Keratinocyte (primary cell): Measurements from ENCODE around the gene C1orf35. TPM values are rescaled to one million over a fixed set of nuclear protein-coding genes. Genes with fewer than 3 reads are reported as not detected.

Experiments
- DNase-seq: peaks from one replicate; pipeline ENCODE4 v3.0.0-alpha.2; 2011; ENCODE audit warnings: low read depth, missing footprints, low spot score
- FAIRE-seq: peaks from 2 replicates; lab custom pipeline; 2011; peaks lifted over from hg19 to GRCh38; lab: Jason Lieb, UNC
- H2AFZ ChIP-seq: 2 replicates; pipeline ENCODE4 v1.6.0; 2012; ENCODE audit warnings: low read length, control low read depth, inconsistent platforms; ENCODE audit not compliant: control insufficient read depth
- H3K27ac ChIP-seq: 2 replicates; pipeline ENCODE4 v1.5.1; 2011; ENCODE audit warnings: low read length; ENCODE audit not compliant: control insufficient read depth, insufficient read depth
- H3K27me3 ChIP-seq: 3 replicates; pipeline ENCODE4 v1.6.0; 2011; ENCODE audit warnings: low read length; ENCODE audit not compliant: control insufficient read depth, insufficient read depth; ENCODE audit errors: extremely low read depth
- H3K36me3 ChIP-seq, 2 experiments: 2 replicates in 1 of 2; 3 replicates in 1 of 2; pipeline ENCODE4 v1.5.1; 2011; ENCODE audit warnings: low read length in 2 of 2, mild to moderate bottlenecking in 1 of 2; ENCODE audit not compliant: control insufficient read depth in 2 of 2, insufficient read depth in 2 of 2; ENCODE audit errors: extremely low read depth in 1 of 2
- H3K4me1 ChIP-seq: 3 replicates; pipeline ENCODE4 v1.5.1; 2011; ENCODE audit warnings: low read length; ENCODE audit not compliant: control insufficient read depth, insufficient read depth; ENCODE audit errors: extremely low read depth
- H3K4me2 ChIP-seq: 3 replicates; pipeline ENCODE4 v1.6.0; 2011; ENCODE audit warnings: low read depth, low read length; ENCODE audit not compliant: control insufficient read depth, insufficient read depth; ENCODE audit errors: extremely low read depth
- H3K4me3 ChIP-seq, 3 experiments: fragments of 200-600 bp in 1 of 3; sonication (generic) in 1 of 3; 2 replicates in 2 of 3; 3 replicates in 1 of 3; pipeline ENCODE4 v1.5.1; 2011 to 2016; ENCODE audit warnings: low read length in 3 of 3, mild to moderate bottlenecking in 3 of 3, control low read depth in 2 of 3, inconsistent platforms in 1 of 3, low read depth in 1 of 3, mixed read lengths in 1 of 3, mixed run types in 1 of 3, moderate library complexity in 1 of 3; ENCODE audit not compliant: control insufficient read depth in 2 of 3, insufficient read depth in 2 of 3; ENCODE audit errors: extremely low read depth in 1 of 3
- H3K79me2 ChIP-seq: 2 replicates; pipeline ENCODE4 v1.6.0; 2012; ENCODE audit warnings: low read length; ENCODE audit not compliant: control insufficient read depth, insufficient read depth
- H3K9ac ChIP-seq: 3 replicates; pipeline ENCODE4 v1.6.0; 2011; ENCODE audit warnings: low read length; ENCODE audit not compliant: control insufficient read depth, insufficient read depth; ENCODE audit errors: extremely low read depth
- H3K9me1 ChIP-seq: 3 replicates; pipeline ENCODE4 v1.6.0; 2011; ENCODE audit warnings: low read length; ENCODE audit not compliant: control insufficient read depth, insufficient read depth; ENCODE audit errors: extremely low read depth
- H3K9me3 ChIP-seq: 2 replicates; pipeline ENCODE4 v1.5.1; 2012; ENCODE audit warnings: low read depth, low read length; ENCODE audit not compliant: control insufficient read depth
- H4K20me1 ChIP-seq: 3 replicates; pipeline ENCODE4 v1.6.0; 2011; ENCODE audit warnings: low read length; ENCODE audit not compliant: control insufficient read depth, insufficient read depth; ENCODE audit errors: extremely low read depth
- EZH2 ChIP-seq: IDR thresholded peaks from one replicate; pipeline ENCODE4 v1.6.1; 2012; ENCODE audit warnings: inconsistent platforms, mild to moderate bottlenecking, low read length, moderate library complexity
- dilution Hi-C: fragments of 300-500 bp; cut with MboI; formaldehyde crosslinking; loops from one replicate; pipeline ENCODE4 v1.7.0; 2020; ENCODE audit warnings: low sequenced_read_pairs; ENCODE audit not compliant: extremely low pct_ligation_motif_present
- polyA plus RNA-seq, 5 experiments: library from polyadenylated mRNA; depleted of rRNA in 3 of 5; stranded (reverse) in 3 of 5; stranded (forward) in 1 of 5; unstranded in 1 of 5; fragments of >200 nt; gene quantifications; 1 replicate in 1 of 5; 2 replicates in 3 of 5; 3 replicates in 1 of 5; pipeline versions ENCODE4 v1.2.1 to v1.2.3, GENCODE V29; 2011 to 2012; ENCODE audit warnings: missing spikeins in 2 of 5, low read depth in 1 of 5, low replicate concordance in 1 of 5
- TF ChIP-seq, protein P1 (sequence below), 3 experiments: IDR thresholded peaks in 1 of 3; conservative IDR thresholded peaks in 1 of 3; optimal IDR thresholded peaks in 1 of 3; 2 replicates in 2 of 3; 3 replicates in 1 of 3; pipeline versions ENCODE3 to v1.5.1; 2011; ENCODE audit warnings: low read length in 3 of 3, mild to moderate bottlenecking in 3 of 3, moderate library complexity in 2 of 3, control low read depth in 1 of 3, inconsistent platforms in 1 of 3; ENCODE audit not compliant: insufficient read depth in 2 of 3; ENCODE audit errors: extremely low read depth in 1 of 3

Gene C1orf35
- polyA plus RNA-seq, 1 donor (not counting 4 experiments of a cell fraction or from before 2014, with no cell fraction given): 8.2 TPM

DNA sequence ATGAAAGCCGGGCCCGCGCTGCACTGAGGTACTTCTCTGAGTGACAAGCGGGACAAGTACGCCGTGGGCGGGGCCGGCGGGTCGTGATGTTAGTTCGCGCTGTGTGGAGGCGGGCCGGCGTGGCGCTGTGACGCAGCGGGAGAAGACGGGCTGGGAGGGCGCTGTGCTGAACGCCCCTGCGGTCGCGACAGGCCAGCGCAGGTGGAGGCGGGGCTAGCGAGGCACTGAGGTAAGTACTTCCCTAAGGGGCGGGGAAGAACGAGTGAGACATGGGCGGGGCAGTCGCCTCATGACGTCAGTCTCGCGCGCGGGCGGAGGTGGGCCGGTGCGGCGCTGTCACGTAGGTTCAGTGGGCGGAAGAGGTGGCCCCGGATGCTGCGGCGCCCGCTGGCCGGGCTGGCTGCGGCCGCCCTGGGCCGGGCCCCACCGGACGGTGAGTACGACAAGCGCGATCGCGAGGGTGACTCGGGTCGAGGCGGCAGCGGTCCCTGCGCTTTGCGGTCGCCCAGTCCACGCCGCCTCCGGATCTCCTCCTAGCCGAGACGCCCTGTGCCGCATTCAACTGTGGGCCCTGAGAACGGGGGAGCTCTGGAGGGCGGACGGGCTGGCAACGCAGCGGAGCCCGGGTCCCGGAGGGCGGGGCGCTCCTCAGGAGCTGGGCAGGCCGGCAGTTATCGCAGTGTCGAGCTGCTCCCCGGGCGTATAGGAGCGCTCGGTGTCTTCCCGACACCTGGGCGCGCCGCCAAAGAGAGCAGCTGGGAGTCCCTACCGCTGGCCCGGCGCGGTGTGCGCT lies 37.0 kb upstream of the C1orf35 start, which contains the start of gene GUK1:
TSS of gene GUK1 (plus strand) at position 349 of the 793 bp plus-strand sequence. CDS start at position 373, 24 bp downstream.
- Histone ChIP-seq H3K9ac (peak within 1 kb of the TSS; percentile 86), H3K9me3 (no peaks in the 10 kb centered on the region), H3K4me1 (peaks cover 35% of the 10 kb centered on the region), H3K9me1 (peaks cover 2% of the 10 kb centered on the region), H3K36me3 (peaks cover 11 to 18% of the 10 kb centered on the region in 2 experiments), H2AFZ (peak within 1 kb of the TSS; percentile 95), H3K79me2 (peaks cover 50% of the 10 kb centered on the region), H3K27me3 (no peaks in the 10 kb centered on the region), H3K4me3 (peak within 1 kb of the TSS; percentile 84 to 96 (median 89)), H3K4me2 (peak within 1 kb of the TSS; percentile 98), H4K20me1 (peaks cover 20% of the 10 kb centered on the region), H3K27ac (peak within 1 kb of the TSS; percentile 82)
- TF ChIP-seq, protein P1, sequence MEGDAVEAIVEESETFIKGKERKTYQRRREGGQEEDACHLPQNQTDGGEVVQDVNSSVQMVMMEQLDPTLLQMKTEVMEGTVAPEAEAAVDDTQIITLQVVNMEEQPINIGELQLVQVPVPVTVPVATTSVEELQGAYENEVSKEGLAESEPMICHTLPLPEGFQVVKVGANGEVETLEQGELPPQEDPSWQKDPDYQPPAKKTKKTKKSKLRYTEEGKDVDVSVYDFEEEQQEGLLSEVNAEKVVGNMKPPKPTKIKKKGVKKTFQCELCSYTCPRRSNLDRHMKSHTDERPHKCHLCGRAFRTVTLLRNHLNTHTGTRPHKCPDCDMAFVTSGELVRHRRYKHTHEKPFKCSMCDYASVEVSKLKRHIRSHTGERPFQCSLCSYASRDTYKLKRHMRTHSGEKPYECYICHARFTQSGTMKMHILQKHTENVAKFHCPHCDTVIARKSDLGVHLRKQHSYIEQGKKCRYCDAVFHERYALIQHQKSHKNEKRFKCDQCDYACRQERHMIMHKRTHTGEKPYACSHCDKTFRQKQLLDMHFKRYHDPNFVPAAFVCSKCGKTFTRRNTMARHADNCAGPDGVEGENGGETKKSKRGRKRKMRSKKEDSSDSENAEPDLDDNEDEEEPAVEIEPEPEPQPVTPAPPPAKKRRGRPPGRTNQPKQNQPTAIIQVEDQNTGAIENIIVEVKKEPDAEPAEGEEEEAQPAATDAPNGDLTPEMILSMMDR (optimal IDR thresholded peaks at IDR 0.05 in 1 of 3, IDR thresholded peaks at IDR 0.05 in 1 of 3, conservative IDR thresholded peaks at IDR 0.05 in 1 of 3; ENCODE audit: extremely low read depth in 1 of 3, insufficient read depth in 2 of 3, low read length in 3 of 3): peak in 2 of 3 experiments; percentile 11 to 35
- no peak for TF ChIP-seq EZH2
- DNase-seq: peak; percentile 99
- dilution Hi-C loops: no loop called here
- FAIRE-seq: no peak

DNA sequence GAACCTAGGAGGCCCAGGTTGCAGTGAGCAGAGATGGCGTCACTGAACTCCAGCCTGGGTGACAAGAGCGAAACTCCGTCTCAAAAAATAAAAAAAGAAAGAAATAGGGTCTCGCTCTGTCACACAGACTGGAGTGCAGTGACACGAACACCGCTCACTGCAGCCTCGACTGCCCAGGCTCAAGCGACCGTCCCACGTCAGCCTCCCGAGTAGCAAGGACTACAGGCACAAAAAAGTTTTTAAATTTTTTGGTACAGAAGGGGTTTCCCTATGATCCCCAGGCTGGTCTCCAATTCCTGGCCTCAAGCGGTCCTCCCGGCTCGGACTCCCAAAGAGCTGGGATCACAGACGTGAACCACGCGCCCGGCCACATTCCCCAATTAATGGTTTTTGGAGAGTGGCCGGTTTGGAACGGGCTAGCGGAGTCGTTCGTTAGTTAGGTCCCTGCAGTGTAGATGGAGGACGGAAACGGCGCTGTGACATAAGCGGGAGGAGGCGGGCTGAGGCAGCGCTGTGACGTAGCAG lies 36.3 kb upstream of the C1orf35 start:
- H3K9me1 ChIP-seq: peaks cover 2% of the 10 kb centered on the region
- peak overlapping the region; percentile 95 for H2AFZ ChIP-seq
- H4K20me1 ChIP-seq: peaks cover 18% of the 10 kb centered on the region
- H3K27ac ChIP-seq: peak overlapping the region; percentile 71
- peaks cover 35% of the 10 kb centered on the region for H3K4me1 ChIP-seq
- DNase-seq: no peak
- no peak for TF ChIP-seq EZH2
- TF ChIP-seq, protein P1 (optimal IDR thresholded peaks at IDR 0.05 in 1 of 3, IDR thresholded peaks at IDR 0.05 in 1 of 3, conservative IDR thresholded peaks at IDR 0.05 in 1 of 3; ENCODE audit: extremely low read depth in 1 of 3, insufficient read depth in 2 of 3, low read length in 3 of 3): no peak
- H3K4me3 ChIP-seq: peak overlapping the region; percentile 56 to 82 (median 76)
- peaks cover 8 to 12% of the 10 kb centered on the region in 2 experiments for H3K36me3 ChIP-seq
- dilution Hi-C loops: no loop called here
- H3K27me3 ChIP-seq: no peaks in the 10 kb centered on the region
- peak overlapping the region; percentile 76 for H3K4me2 ChIP-seq
- H3K9me3 ChIP-seq: no peaks in the 10 kb centered on the region
- H3K79me2 ChIP-seq: peaks cover 43% of the 10 kb centered on the region
- H3K9ac ChIP-seq: peak overlapping the region; percentile 74
- peak; percentile 63 for FAIRE-seq
